Astrocyte (in vitro differentiated cells and primary cell): ENCODE data around the gene ARPC5.

Source experiments
- CTCF ChIP-seq: IDR thresholded peaks from 2 replicates; pipeline ENCODE4 v1.5.1; 2011; ENCODE audit warnings: low read depth, mild to moderate bottlenecking, inconsistent platforms, low read length, moderate library complexity; ENCODE audit not compliant: insufficient read depth
- EZH2 ChIP-seq: IDR thresholded peaks from 2 replicates; pipeline ENCODE4 v1.6.1; 2012; ENCODE audit warnings: mild to moderate bottlenecking, low read length, inconsistent platforms; ENCODE audit not compliant: insufficient read depth

DNA sequence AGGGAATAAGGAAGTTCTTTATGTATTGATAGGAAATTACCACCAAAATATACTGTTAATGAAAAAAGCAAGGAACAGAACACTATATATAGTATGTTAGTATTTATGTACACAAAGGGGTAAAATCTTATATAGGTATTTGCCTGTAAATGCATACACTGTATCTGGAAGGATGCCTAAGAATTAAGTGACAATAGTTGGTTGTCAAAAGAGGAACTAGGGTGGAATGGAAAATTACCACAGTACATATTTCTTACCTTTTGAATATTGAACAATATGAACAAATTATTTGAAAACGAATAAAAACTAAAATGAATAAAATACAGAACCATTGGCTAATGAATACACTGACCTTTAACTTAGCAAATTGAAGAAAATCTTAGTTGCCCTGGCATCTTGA, 13.6 kb downstream of the ARPC5 start:
- TF ChIP-seq CTCF (no peak), EZH2 (no peak)
